ENCODE results near the gene LPIN1.

The LPIN1 gene

GRCh38 chr2:11777066-11777782 lies 30.8 kb downstream of the LPIN1 start:
- Histone ChIP-seq H4K20me1 (ENCODE audit: insufficient read depth) (no peaks in the 10 kb centered on the region), H3K36me3 (ENCODE audit: insufficient read depth) (no peaks in the 10 kb centered on the region), H2AFZ (ENCODE audit: low read depth) (no peak overlapping the region), H3K4me3 (IDR thresholded peaks at IDR 0.05; ENCODE audit: insufficient read depth, low read depth, low read length) (no peak overlapping the region), H3K4me1 (ENCODE audit: low read depth, poor library complexity, severe bottlenecking) (peaks cover 48% of the 10 kb centered on the region), H3K4me2 (no peak overlapping the region), H3K79me2 (ENCODE audit: insufficient read depth, low read depth) (peaks cover 26% of the 10 kb centered on the region; the same call in 1 of the 2 replicates), H3K9ac (no peak overlapping the region), H3K27me3 (ENCODE audit: insufficient read depth, low read depth) (no peaks in the 10 kb centered on the region), H3K27ac (no peak overlapping the region)
- TF ChIP-seq CTCF (conservative IDR thresholded peaks at IDR 0.05; ENCODE audit: low read depth, low read length) = no peak

GRCh38 chr2:11777886-11778415 lies 31.5 kb downstream of the LPIN1 start:
- no peak for TF ChIP-seq CTCF (conservative IDR thresholded peaks at IDR 0.05; ENCODE audit: low read depth, low read length)
- no peaks in the 10 kb centered on the region for H3K36me3 ChIP-seq (ENCODE audit: insufficient read depth)
- H3K4me3 ChIP-seq (IDR thresholded peaks at IDR 0.05; ENCODE audit: insufficient read depth, low read depth, low read length) = no peak overlapping the region
- H4K20me1 ChIP-seq (ENCODE audit: insufficient read depth) = no peaks in the 10 kb centered on the region
- no peak overlapping the region for H3K4me2 ChIP-seq
- H3K27ac ChIP-seq = no peak overlapping the region
- peaks cover 26% of the 10 kb centered on the region; the same call in 1 of the 2 replicates for H3K79me2 ChIP-seq (ENCODE audit: insufficient read depth, low read depth)
- no peak overlapping the region for H2AFZ ChIP-seq (ENCODE audit: low read depth)
- peaks cover 48% of the 10 kb centered on the region for H3K4me1 ChIP-seq (ENCODE audit: low read depth, poor library complexity, severe bottlenecking)
- no peak overlapping the region for H3K9ac ChIP-seq
- H3K27me3 ChIP-seq (ENCODE audit: insufficient read depth, low read depth) = no peaks in the 10 kb centered on the region

GRCh38 chr2:11778416-11778815 lies 32.0 kb downstream of the LPIN1 start:
- TF ChIP-seq CTCF (conservative IDR thresholded peaks at IDR 0.05; ENCODE audit: low read depth, low read length) = no peak
- Histone ChIP-seq H3K9ac (no peak overlapping the region), H3K27ac (no peak overlapping the region), H2AFZ (ENCODE audit: low read depth) (no peak overlapping the region), H3K36me3 (ENCODE audit: insufficient read depth) (no peaks in the 10 kb centered on the region), H3K4me2 (no peak overlapping the region), H4K20me1 (ENCODE audit: insufficient read depth) (no peaks in the 10 kb centered on the region), H3K27me3 (ENCODE audit: insufficient read depth, low read depth) (no peaks in the 10 kb centered on the region), H3K4me1 (ENCODE audit: low read depth, poor library complexity, severe bottlenecking) (peaks cover 45% of the 10 kb centered on the region), H3K4me3 (IDR thresholded peaks at IDR 0.05; ENCODE audit: insufficient read depth, low read depth, low read length) (no peak overlapping the region), H3K79me2 (ENCODE audit: insufficient read depth, low read depth) (peaks cover 26% of the 10 kb centered on the region; the same call in 1 of the 2 replicates)

GRCh38 chr2:11778923-11779757 lies 32.7 kb downstream of the LPIN1 start:
- Histone ChIP-seq H3K4me1 (ENCODE audit: low read depth, poor library complexity, severe bottlenecking) (peaks cover 38% of the 10 kb centered on the region), H3K79me2 (ENCODE audit: insufficient read depth, low read depth) (peaks cover 26% of the 10 kb centered on the region; the same call in 1 of the 2 replicates), H3K9ac (no peak overlapping the region), H3K27ac (no peak overlapping the region), H3K4me2 (no peak overlapping the region), H2AFZ (ENCODE audit: low read depth) (no peak overlapping the region), H3K4me3 (IDR thresholded peaks at IDR 0.05; ENCODE audit: insufficient read depth, low read depth, low read length) (no peak overlapping the region), H3K36me3 (ENCODE audit: insufficient read depth) (no peaks in the 10 kb centered on the region), H3K27me3 (ENCODE audit: insufficient read depth, low read depth) (no peaks in the 10 kb centered on the region), H4K20me1 (ENCODE audit: insufficient read depth) (no peaks in the 10 kb centered on the region)
- peak; percentile 94 for TF ChIP-seq CTCF (conservative IDR thresholded peaks at IDR 0.05; ENCODE audit: low read depth, low read length)
